GM13977 (cell line): ENCODE measurements around the gene FOXL2NB.

ENCODE experiments used
- DNase-seq: peaks from one replicate; pipeline ENCODE4 v3.0.0; 2012; ENCODE audit warnings: low spot score
- CTCF ChIP-seq: IDR thresholded peaks from 2 replicates; pipeline ENCODE4 v1.5.1; 2012; ENCODE audit warnings: mild to moderate bottlenecking, control low read depth; ENCODE audit not compliant: insufficient read depth; ENCODE audit errors: extremely low read depth, missing control alignments
- in situ Hi-C: fragments of 300-500 bp; cut with MboI; formaldehyde crosslinking; loops from one replicate; pipeline ENCODE4 v1.12.0; 2022; ENCODE audit warnings: low sequenced_read_pairs, low pct_unique_long_range_greater_than_20kb, mixed read lengths, inconsistent platforms; ENCODE audit not compliant: unreplicated experiment

FOXL2NB gene

GRCh38 chr3:138948371-138949001 is 1.5 kb downstream of the FOXL2NB start:
- in situ Hi-C loops = loop anchor here (25.0 kb wide), 2 partner anchors 364 to 486 kb away; no protein-coding TSS in a partner anchor
- DNase-seq = no peak
- TF ChIP-seq CTCF = no peak

- TF ChIP-seq CTCF = no peak
- in situ Hi-C loops = loop anchor here (25.0 kb wide), 2 partner anchors 363 to 487 kb away; no protein-coding TSS in a partner anchor
- no peak for DNase-seq
Observed at GRCh38 chr3:138949002-138949418, 2.0 kb downstream of the FOXL2NB start.

GRCh38 chr3:138949445-138950005 is 2.5 kb downstream of the FOXL2NB start:
- in situ Hi-C loops = loop anchor here (25.0 kb wide), 2 partner anchors 363 to 487 kb away; no protein-coding TSS in a partner anchor
- no peak for TF ChIP-seq CTCF
- no peak for DNase-seq

GRCh38 chr3:138950006-138950644 is 3.1 kb downstream of the FOXL2NB start:
- TF ChIP-seq CTCF = no peak
- no peak for DNase-seq
- in situ Hi-C loops = no loop called here

- in situ Hi-C loops = no loop called here
- DNase-seq = no peak
- no peak for TF ChIP-seq CTCF
Observed at GRCh38 chr3:138950701-138951100, 3.7 kb downstream of the FOXL2NB start.

GRCh38 chr3:138960417-138960852 is 13.4 kb downstream of the FOXL2NB start:
- in situ Hi-C loops = no loop called here
- DNase-seq = no peak
- no peak for TF ChIP-seq CTCF
